Fibroblast of skin of left biceps (primary cell): ENCODE data around the gene CFAP107.
"Not testable (repeated sequence)": the region's sequence is repeated elsewhere in the genome, so short reads cannot be mapped to it uniquely, and the experiment has no call there.

ENCODE experiments used
- DNase-seq, 2 experiments: peaks; one replicate each; pipeline ENCODE4 v3.0.0-alpha.2; 2013; ENCODE audit warnings: low read depth in 2 of 2

CFAP107 gene

GRCh38 chr1:12778061-12778460, 32.1 kb downstream of the CFAP107 start:
- no peak for DNase-seq

GRCh38 chr1:12778907-12779306, 32.9 kb downstream of the CFAP107 start:
- DNase-seq = no peak

- DNase-seq = not testable (repeated sequence)
Observed at GRCh38 chr1:12781488-12781887, 35.5 kb downstream of the CFAP107 start.

- not testable (repeated sequence) for DNase-seq
Observed at GRCh38 chr1:12783783-12784182, 37.8 kb downstream of the CFAP107 start.

- not testable (repeated sequence) for DNase-seq
Observed at GRCh38 chr1:12784729-12785128, 38.7 kb downstream of the CFAP107 start.

- DNase-seq = not testable (repeated sequence)
Observed at GRCh38 chr1:12791097-12791496, 45.1 kb downstream of the CFAP107 start, which contains the start of gene PRAMEF1. Gene PRAMEF1, plus strand, starts transcription at chr1:12791397. Its CDS starts 1,831 bp downstream, at chr1:12793228.

GRCh38 chr1:12798911-12799310, 52.9 kb downstream of the CFAP107 start:
- DNase-seq = no peak

GRCh38 chr1:12799730-12800129, 53.7 kb downstream of the CFAP107 start:
- DNase-seq = no peak

- DNase-seq = no peak
Observed at GRCh38 chr1:12809933-12810332, 63.9 kb downstream of the CFAP107 start.

- DNase-seq = peak; percentile 15 to 27
Observed at GRCh38 chr1:12810691-12811408, 64.8 kb downstream of the CFAP107 start.

- DNase-seq = no peak
Observed at GRCh38 chr1:12811409-12811784, 65.4 kb downstream of the CFAP107 start.
